GM10266 (cell line): ENCODE results near the gene GSDME.
"Not testable (repeated sequence)": the region's sequence is repeated elsewhere in the genome, so short reads cannot be mapped to it uniquely, and the experiment has no call there.

Experiments used
- DNase-seq: peaks from one replicate; pipeline ENCODE4 v3.0.0; 2012; ENCODE audit errors: extremely low spot score
- CTCF ChIP-seq: IDR thresholded peaks from 2 replicates; pipeline ENCODE4 v1.5.1; 2012; ENCODE audit warnings: mild to moderate bottlenecking, low read depth; ENCODE audit not compliant: control insufficient read depth, insufficient read depth; ENCODE audit errors: missing control alignments

GSDME gene

GRCh38 chr7:24741679-24742505, 15.4 kb downstream of the GSDME start:
- TF ChIP-seq CTCF: no peak
- DNase-seq: no peak

DNA sequence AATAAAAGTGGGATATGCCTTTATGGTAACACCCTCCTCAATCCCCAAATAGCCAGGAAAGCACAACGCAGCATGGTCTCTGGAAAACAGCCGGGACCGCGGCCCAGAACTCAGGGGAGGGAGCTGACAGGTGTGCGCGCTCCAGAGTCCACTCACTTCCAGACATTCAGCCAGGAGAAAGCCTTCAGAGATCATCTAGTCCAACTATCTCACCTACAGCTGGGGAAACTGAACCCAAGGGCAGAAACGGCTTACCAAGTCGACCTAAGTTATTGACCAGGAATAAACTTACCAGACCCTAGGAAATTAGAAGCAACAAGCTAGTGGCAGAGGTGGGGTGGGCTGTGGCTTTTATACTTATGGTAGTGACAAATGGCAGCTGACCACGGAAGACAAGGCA, 16.4 kb downstream of the GSDME start:
- no peak for DNase-seq
- no peak for TF ChIP-seq CTCF

DNA sequence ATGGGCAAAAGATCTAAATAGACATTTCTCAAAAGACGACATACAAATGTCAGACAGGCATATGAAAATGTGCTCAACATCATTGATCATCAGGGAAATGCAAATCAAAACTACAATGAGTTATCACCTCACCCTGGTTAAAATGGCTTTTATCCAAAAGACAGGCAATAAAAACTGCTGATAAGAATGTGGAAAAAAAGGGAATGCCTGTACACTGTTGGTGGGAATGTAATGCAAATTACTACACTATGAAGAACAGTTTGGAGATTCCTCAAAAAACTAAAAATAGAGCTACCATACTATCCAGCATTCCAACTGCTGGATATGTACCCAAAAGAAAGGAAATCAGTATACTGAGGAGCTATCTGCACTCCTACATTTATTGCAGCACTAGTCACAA, 18.0 kb downstream of the GSDME start:
- no peak for TF ChIP-seq CTCF
- no peak for DNase-seq

DNA sequence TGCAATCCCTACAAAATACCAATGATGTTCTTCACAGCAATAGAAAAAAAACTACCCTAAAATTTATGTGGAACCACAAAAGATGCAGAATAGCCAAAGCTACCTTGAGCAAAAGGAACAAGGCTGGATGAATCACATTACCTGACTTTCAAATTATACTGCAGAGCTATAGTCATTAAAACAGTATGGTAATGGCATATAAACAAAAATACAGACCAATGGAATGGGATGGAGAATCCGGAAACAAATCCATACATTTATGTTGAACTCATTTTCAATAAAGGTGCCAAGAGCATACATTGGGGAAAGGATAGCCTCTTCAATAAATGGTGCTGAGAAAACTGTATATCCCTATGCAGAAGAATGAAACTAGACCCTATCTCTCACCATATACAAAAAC, 18.7 kb downstream of the GSDME start:
- DNase-seq: no peak
- no peak for TF ChIP-seq CTCF

GRCh38 chr7:24737281-24737680, 20.0 kb downstream of the GSDME start:
- no peak for DNase-seq
- TF ChIP-seq CTCF: no peak

- not testable (repeated sequence) for DNase-seq
These were observed 21.7 kb downstream of the GSDME start for GRCh38 chr7:24735594-24735993.

- no peak for DNase-seq
- TF ChIP-seq CTCF: no peak
These were observed 23.0 kb downstream of the GSDME start for GRCh38 chr7:24734306-24734705.
